ENCODE results near the gene GSTO1. TPM values are rescaled to one million over a fixed set of nuclear protein-coding genes. Genes with fewer than 3 reads are reported as not detected.

Gene GSTO1
- polyA plus RNA-seq, 3 donors, result 131 to 581 (median 495) TPM

GRCh38 chr10:104296687-104297436 lies 42.2 kb downstream of the GSTO1 start:
- peaks cover 18 to 25% of the 10 kb centered on the region in 2 donors for H3K4me1 ChIP-seq (ENCODE audit: control insufficient read depth in 1 of 2, insufficient read depth in 2 of 2, low read length in 2 of 2)
- H3K79me2 ChIP-seq (ENCODE audit: insufficient read depth, low read length), result no peaks in the 10 kb centered on the region
- H3K27ac ChIP-seq (ENCODE audit: low read depth in 1 of 2, low read length in 2 of 2), result no peak overlapping the region
- H2AFZ ChIP-seq (ENCODE audit: insufficient read depth, low read depth, low read length, poor library complexity, severe bottlenecking), result no peak overlapping the region
- no peak overlapping the region for H3K4me2 ChIP-seq (replicated peaks; ENCODE audit: extremely low read depth, low read length, poor library complexity, severe bottlenecking)
- H3K36me3 ChIP-seq (replicated peaks in 1 of 2; ENCODE audit: control insufficient read depth in 1 of 2, insufficient read depth in 2 of 2, low read length in 2 of 2), result no peaks in the 10 kb centered on the region
- WGBS (ENCODE audit: insufficient coverage), result 93% methylated on average over 5 of the region's 10 CpGs
- H3K4me1 Mint-ChIP-seq, result peaks cover 22% of the 10 kb centered on the region
- no peaks in the 10 kb centered on the region for H3K27me3 ChIP-seq (ENCODE audit: control insufficient read depth in 2 of 2, insufficient read depth in 2 of 2, low read length in 2 of 2)
- H3K9me3 ChIP-seq (replicated peaks in 1 of 2; ENCODE audit: control insufficient read depth in 1 of 2, insufficient read depth in 1 of 2, low read length in 2 of 2), result peaks cover 0 to 3% of the 10 kb centered on the region in 2 donors
- no peaks in the 10 kb centered on the region for H4K20me1 ChIP-seq (ENCODE audit: insufficient read depth, low read length)
- H3K4me3 ChIP-seq (replicated peaks in 1 of 3; ENCODE audit: low read depth in 2 of 3, low read length in 3 of 3), result no peak overlapping the region
- no peak for TF ChIP-seq CTCF (IDR thresholded peaks at IDR 0.05)
- no peak overlapping the region for H3K4me3 Mint-ChIP-seq
- peaks cover 0 to 10% (median 8%) of the 10 kb centered on the region in 3 donors for H3K27me3 Mint-ChIP-seq (ENCODE audit: low read depth in 3 of 3)
- H3K9ac ChIP-seq (ENCODE audit: insufficient read depth, low read length, poor library complexity, severe bottlenecking), result no peak overlapping the region
- intact Hi-C loops (cut with micrococcal nuclease), result no loop called here
- no peak for DNase-seq
- H3K9me3 Mint-ChIP-seq, result peaks cover 3 to 4% (median 3%) of the 10 kb centered on the region in 7 donors
- H3K36me3 Mint-ChIP-seq, result peaks cover 0 to under 1% of the 10 kb centered on the region in 2 donors
- peak overlapping the region in 1 of 7 donors; percentile 61 for H3K27ac Mint-ChIP-seq

GRCh38 chr10:104297697-104298660 lies 43.3 kb downstream of the GSTO1 start:
- no peak overlapping the region for H3K27ac ChIP-seq (ENCODE audit: low read depth in 1 of 2, low read length in 2 of 2)
- no peaks in the 10 kb centered on the region for H4K20me1 ChIP-seq (ENCODE audit: insufficient read depth, low read length)
- no peak overlapping the region for H3K4me2 ChIP-seq (replicated peaks; ENCODE audit: extremely low read depth, low read length, poor library complexity, severe bottlenecking)
- Mint-ChIP-seq H3K4me1 (peaks cover 25% of the 10 kb centered on the region), H3K27me3 (ENCODE audit: low read depth in 3 of 3) (peaks cover 0 to 10% (median 8%) of the 10 kb centered on the region in 3 donors), H3K4me3 (no peak overlapping the region), H3K36me3 (peaks cover 0 to 4% of the 10 kb centered on the region in 2 donors), H3K27ac (peak overlapping the region in 1 of 7 donors; percentile 33), H3K9me3 (peaks cover 6 to 9% (median 8%) of the 10 kb centered on the region in 7 donors)
- no peaks in the 10 kb centered on the region for H3K27me3 ChIP-seq (ENCODE audit: control insufficient read depth in 2 of 2, insufficient read depth in 2 of 2, low read length in 2 of 2)
- no peaks in the 10 kb centered on the region for H3K79me2 ChIP-seq (ENCODE audit: insufficient read depth, low read length)
- peaks cover 0 to 6% of the 10 kb centered on the region in 2 donors for H3K9me3 ChIP-seq (replicated peaks in 1 of 2; ENCODE audit: control insufficient read depth in 1 of 2, insufficient read depth in 1 of 2, low read length in 2 of 2)
- 77% methylated on average over 11 of the region's 17 CpGs for WGBS (ENCODE audit: insufficient coverage)
- H3K36me3 ChIP-seq (replicated peaks in 1 of 2; ENCODE audit: control insufficient read depth in 1 of 2, insufficient read depth in 2 of 2, low read length in 2 of 2), result no peaks in the 10 kb centered on the region
- peaks cover 21 to 22% of the 10 kb centered on the region in 2 donors for H3K4me1 ChIP-seq (ENCODE audit: control insufficient read depth in 1 of 2, insufficient read depth in 2 of 2, low read length in 2 of 2)
- H2AFZ ChIP-seq (ENCODE audit: insufficient read depth, low read depth, low read length, poor library complexity, severe bottlenecking), result no peak overlapping the region
- H3K9ac ChIP-seq (ENCODE audit: insufficient read depth, low read length, poor library complexity, severe bottlenecking), result no peak overlapping the region
- H3K4me3 ChIP-seq (replicated peaks in 1 of 3; ENCODE audit: low read depth in 2 of 3, low read length in 3 of 3), result no peak overlapping the region
- TF ChIP-seq CTCF (IDR thresholded peaks at IDR 0.05), result no peak
- no peak for DNase-seq
- intact Hi-C loops (cut with micrococcal nuclease), result no loop called here
